GM12878 (cell line): ENCODE measurements around the gene CD83.

Experiments
- BCL11A ChIP-seq: IDR thresholded peaks from 2 replicates; pipeline ENCODE4 v1.6.1; 2011; ENCODE audit warnings: low read depth, low read length
- CHD4 ChIP-seq: fragments of 200-600 bp; sonication (generic); IDR thresholded peaks from 2 replicates; pipeline ENCODE4 v1.6.1; 2016; ENCODE audit warnings: mild to moderate bottlenecking
- CTCF ChIP-seq, 3 experiments: IDR thresholded peaks in 2 of 3; conservative IDR thresholded peaks in 1 of 3; 2 replicates each; pipeline ENCODE4 v1.5.1; 2011; ENCODE audit warnings: low read depth in 3 of 3, low read length in 3 of 3, mild to moderate bottlenecking in 3 of 3, control low read depth in 2 of 3, moderate library complexity in 2 of 3, inconsistent platforms in 1 of 3, mixed read lengths in 1 of 3; ENCODE audit not compliant: control insufficient read depth in 2 of 3, insufficient read depth in 1 of 3; ENCODE audit errors: extremely low read depth in 1 of 3
- ELK1 ChIP-seq: IDR thresholded peaks from 2 replicates; pipeline ENCODE4 v1.6.1; 2012; ENCODE audit warnings: low read depth, low read length, improper control_type of control experiment
- HCFC1 ChIP-seq: fragments of 150-350 bp; IDR thresholded peaks from 2 replicates; pipeline ENCODE4 v1.6.1; 2014; ENCODE audit warnings: low read length
- KDM1A ChIP-seq: fragments of 200-600 bp; sonication (generic); IDR thresholded peaks from 2 replicates; pipeline ENCODE4 v1.6.1; 2016; ENCODE audit warnings: borderline replicate concordance
- PML ChIP-seq: IDR thresholded peaks from 2 replicates; pipeline ENCODE4 v1.6.1; 2012; ENCODE audit warnings: low read length, inconsistent platforms
- POLR2A ChIP-seq: IDR thresholded peaks from 2 replicates; pipeline ENCODE4 v1.6.1; 2011; ENCODE audit warnings: low read depth, mild to moderate bottlenecking, low read length
- RUNX3 ChIP-seq: IDR thresholded peaks from 2 replicates; pipeline ENCODE4 v1.6.1; 2012; ENCODE audit warnings: low read length, inconsistent platforms
- TF ChIP-seq, protein P1 (sequence below): fragments of 450-650 bp; IDR thresholded peaks from 2 replicates; pipeline ENCODE4 v1.6.1; 2017; ENCODE audit warnings: antibody characterized with exemption, mild to moderate bottlenecking, moderate library complexity

DNA sequence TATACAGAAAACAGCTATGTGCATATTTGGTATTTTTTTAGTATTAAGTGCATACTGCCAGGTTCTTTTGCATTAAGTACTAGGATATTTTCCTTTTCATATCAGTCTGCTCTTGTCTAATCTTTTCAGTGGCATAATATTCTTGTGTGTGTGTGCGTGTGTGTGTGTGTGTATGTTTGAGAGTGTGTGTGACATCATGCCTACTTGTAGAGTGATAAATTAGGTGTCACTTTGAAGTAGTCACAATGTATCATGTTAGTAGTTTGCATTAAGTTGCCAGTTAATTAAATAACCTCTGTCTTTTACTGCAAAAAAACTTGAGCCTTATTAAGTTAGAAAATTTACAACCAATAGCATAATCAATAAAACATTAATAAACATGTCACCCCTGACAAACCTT is 65.3 kb downstream of the CD83 start:
- TF ChIP-seq CTCF (IDR thresholded peaks at IDR 0.05 in 2 of 3, conservative IDR thresholded peaks at IDR 0.05 in 1 of 3; ENCODE audit: control insufficient read depth in 2 of 3, extremely low read depth in 1 of 3, insufficient read depth in 1 of 3, low read depth in 3 of 3, low read length in 3 of 3), result no peak
- no peak for TF ChIP-seq BCL11A
- TF ChIP-seq KDM1A, result no peak
- no peak for TF ChIP-seq RUNX3
- no peak for TF ChIP-seq PML
- TF ChIP-seq, protein P1, sequence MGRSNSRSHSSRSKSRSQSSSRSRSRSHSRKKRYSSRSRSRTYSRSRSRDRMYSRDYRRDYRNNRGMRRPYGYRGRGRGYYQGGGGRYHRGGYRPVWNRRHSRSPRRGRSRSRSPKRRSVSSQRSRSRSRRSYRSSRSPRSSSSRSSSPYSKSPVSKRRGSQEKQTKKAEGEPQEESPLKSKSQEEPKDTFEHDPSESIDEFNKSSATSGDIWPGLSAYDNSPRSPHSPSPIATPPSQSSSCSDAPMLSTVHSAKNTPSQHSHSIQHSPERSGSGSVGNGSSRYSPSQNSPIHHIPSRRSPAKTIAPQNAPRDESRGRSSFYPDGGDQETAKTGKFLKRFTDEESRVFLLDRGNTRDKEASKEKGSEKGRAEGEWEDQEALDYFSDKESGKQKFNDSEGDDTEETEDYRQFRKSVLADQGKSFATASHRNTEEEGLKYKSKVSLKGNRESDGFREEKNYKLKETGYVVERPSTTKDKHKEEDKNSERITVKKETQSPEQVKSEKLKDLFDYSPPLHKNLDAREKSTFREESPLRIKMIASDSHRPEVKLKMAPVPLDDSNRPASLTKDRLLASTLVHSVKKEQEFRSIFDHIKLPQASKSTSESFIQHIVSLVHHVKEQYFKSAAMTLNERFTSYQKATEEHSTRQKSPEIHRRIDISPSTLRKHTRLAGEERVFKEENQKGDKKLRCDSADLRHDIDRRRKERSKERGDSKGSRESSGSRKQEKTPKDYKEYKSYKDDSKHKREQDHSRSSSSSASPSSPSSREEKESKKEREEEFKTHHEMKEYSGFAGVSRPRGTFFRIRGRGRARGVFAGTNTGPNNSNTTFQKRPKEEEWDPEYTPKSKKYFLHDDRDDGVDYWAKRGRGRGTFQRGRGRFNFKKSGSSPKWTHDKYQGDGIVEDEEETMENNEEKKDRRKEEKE, result no peak
- TF ChIP-seq CHD4, result no peak
- no peak for TF ChIP-seq POLR2A
- no peak for TF ChIP-seq HCFC1
- TF ChIP-seq ELK1, result no peak
